HG02610 (cell line): Measurements from ENCODE around the gene RIC8A.
"Not testable (repeated sequence)": the region's sequence is repeated elsewhere in the genome, so short reads cannot be mapped to it uniquely, and the experiment has no call there.

Experiments used
- ATAC-seq: cut with Tn5 transposase; IDR thresholded peaks from one replicate; pipeline ENCODE4 v1.9.1; 2021; ENCODE audit warnings: mild to moderate bottlenecking, moderate library complexity; ENCODE audit not compliant: unreplicated experiment

RIC8A gene

DNA sequence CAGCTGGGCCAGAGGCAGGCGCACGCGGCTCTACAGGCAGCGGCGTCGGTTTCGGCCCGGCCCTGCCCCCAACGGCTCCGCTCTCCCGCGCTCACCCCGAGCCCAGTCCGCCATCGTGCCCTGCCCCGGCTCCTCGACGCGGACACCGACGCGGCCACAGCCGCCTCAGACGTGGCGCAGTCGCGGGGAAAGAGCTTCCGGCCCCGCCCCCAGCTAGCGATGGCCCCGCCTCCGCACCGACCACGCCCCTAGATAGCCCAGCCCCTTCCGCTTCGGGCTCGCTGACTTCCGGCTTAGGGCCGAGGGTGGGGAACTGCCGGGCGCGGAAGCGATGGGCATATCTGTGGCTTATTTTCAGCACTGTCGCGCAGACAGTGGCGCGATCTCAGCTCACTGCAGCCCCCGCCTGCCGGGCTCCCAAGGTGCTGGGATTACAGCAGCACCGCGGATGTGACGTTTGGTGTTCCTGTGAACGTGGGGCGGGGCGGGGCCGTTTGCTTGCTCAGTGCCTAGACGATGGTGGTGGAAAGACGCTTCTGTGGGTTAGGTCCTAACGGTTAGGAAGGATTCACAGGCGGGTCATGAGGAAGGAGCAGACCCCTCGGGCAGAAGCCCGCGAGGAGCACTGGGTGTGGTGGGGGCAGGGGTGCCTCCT is at the start of gene RIC8A, which contains the start of gene BET1L:
TSS of gene RIC8A (plus strand) at position 501 of the 655 bp plus-strand sequence. CDS start 1,147 bp downstream, outside the sequence.
TSS of gene BET1L (minus strand) at position 192 of the 655 bp plus-strand sequence. CDS start at position 114, 78 bp downstream.
- peak; percentile 70 for ATAC-seq

DNA sequence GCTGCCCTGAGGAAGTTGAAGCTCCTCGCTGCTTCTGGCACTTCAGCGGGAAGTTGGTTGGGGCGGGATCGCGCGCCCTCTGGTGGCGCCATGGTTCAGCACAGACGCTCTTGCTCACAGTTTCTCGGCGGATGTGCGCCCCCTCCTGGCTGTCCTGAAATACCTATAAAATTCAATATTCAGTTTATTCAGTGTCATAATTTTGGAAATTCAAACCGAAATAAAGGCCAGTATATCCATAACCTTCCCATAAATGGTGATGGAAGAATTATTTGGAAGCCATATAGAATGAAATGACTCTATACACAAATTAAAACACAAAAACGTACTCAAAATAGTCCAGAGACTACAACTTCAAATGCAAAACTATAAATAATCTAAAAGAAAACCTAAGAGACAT is 27.3 kb upstream of the RIC8A start:
- not testable (repeated sequence) for ATAC-seq

DNA sequence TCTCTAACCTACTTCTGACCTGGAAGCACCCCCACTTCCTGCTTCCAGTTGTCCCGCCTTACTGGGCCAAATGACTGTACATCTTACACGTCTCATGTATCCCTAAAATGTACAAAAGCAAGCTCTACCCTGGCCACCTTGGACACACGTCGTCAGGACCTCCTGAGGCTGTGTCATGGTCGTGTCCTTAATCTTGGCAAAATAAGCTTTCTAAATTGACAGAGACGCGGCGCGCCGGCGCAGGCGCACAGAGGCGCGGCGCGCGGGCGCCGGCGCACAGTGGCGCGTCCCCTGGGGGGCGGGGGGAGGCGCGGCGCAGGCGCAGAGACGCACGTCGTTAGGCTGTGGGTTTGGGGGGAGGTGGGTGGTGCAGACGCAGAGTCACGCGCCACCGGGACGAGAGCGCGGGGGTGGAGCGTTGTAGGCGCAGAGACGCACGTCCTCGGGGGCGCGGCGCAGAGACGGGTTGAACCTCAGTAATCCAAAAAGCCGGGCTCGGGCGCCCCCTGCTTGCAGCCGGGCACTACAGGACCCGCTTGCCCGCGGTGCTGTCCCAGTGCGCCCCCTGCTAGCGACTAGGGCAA is 18.2 kb upstream of the RIC8A start:
- not testable (repeated sequence) for ATAC-seq

DNA sequence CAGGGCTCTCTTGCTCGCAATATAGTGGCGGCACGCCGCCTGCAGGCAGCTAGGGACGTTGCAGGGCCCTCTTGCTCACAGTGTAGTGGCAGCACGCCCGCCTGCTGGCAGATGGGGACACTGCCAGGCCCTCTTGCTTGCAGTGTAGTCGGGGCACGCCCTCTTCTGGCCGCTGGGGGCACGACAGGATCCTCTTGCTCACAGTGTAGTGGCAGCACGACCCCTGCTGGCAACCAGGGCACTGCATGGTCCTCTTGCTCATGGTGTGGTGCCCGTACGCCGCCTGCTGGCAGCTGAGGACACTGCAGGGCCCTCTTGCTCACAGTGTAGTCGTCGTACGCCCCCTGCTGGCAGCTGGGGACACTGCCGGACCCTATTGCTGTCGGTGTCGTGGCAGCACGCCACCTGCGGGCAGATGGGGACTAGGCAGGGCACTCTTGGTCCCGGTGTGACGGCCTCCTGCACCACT is 17.6 kb upstream of the RIC8A start:
- ATAC-seq, result peak; percentile 53

DNA sequence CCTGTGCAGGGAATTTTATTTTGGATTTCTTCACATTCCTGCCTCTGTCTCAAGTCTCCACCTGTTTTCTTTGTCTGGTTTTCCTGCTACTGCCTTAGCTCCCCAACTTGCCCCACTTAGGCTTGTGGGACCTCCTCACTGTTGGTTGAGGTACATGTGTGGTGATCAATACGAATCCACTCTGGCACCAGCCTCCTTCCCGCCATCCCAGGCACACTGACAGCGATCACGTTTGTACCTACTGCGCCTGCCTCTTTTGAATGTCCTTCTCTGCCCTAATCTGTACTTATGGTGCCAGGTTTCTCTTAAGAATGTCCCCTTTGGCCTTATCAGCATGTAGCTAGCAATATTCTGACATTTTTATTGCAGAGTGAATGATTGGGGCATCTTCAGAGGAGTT is 17.0 kb upstream of the RIC8A start:
- ATAC-seq, result not testable (repeated sequence)

DNA sequence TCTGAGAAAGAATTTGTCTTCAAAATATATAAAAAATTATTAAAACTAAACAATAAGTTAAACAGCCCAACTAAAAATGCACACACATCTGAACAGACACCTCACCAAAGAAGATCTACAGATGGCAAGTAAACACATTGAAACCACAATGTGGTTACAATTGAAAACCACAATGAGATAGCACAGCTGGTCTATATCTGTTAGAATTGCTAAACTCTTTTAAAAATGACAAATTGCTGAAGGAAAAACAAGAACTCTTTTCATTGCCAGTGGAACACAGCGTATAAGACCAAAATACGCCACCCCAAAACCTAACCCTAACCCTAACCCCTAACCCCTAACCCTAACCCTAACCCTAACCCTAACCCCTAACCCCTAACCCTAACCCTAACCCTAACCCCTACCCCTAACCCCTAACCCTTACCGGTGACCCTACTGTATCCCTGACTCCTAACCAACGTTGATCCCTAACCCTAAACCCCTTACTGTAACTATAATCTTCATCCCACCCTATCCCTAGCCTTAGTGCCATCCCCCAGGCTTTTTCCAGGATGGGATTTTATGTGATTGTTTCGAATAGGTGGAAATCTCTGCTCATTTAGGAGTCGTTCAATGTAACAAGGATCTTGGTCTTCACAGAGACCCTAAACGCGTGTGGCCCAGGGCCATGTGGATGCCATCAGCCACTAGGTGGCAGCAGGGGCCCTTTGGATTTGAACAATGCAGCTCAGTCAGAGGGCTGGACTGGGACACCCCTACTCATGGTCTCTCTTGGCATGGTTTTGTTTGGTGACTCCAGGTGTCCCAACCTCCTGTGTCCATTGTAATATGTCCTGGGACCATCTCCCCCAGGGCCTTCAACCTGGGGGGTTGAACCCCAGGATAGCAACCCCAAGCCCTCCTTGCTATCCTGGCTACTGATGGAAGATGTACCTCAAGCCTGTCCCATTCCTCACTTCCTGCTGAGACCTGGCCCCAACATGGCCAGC is 15.7 kb upstream of the RIC8A start:
- not testable (repeated sequence) for ATAC-seq

DNA sequence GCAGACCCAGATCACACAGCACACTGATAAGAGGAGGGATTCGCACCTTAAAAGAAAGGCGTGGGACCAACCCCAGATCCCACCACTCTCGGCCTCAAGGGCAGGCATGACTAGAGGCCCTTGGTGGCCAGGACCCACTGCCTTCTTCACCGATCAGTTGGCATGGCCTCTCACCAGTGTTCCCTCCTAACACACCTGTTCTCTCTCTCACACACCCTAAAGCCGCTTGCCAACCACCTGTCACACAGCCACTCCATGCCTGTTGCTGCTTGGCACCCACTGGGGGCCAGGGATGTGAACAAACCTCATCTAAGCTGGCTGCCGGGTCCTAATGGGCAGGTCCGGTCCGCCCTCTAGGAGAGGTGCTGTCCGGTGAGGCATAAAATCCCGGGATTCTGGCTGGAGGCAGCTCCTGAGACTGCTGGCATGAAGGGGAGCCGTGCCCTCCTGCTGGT is 14.8 kb upstream of the RIC8A start, which contains the start of gene SCGB1C1:
TSS of gene SCGB1C1 (plus strand) at position 405 of the 455 bp plus-strand sequence. CDS start at position 427, 22 bp downstream.
- not testable (repeated sequence) for ATAC-seq

DNA sequence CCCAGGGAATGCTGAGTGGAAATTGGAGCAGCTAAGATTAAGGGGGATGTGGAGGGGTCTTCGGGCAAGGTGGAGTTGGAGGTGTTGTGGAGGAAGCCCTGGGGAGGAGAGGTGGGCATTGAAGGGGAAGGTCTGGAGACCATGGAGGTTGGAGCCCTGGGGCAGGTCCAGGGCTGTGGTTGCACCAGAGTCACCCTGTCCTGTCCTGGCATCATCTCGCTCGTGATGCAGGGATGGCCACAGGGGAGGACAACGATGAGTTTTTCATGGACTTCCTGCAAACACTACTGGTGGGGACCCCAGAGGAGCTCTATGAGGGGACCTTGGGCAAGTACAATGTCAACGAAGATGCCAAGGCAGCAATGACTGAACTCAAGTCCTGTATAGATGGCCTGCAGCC is 14.0 kb upstream of the RIC8A start:
- ATAC-seq, result not testable (repeated sequence)

DNA sequence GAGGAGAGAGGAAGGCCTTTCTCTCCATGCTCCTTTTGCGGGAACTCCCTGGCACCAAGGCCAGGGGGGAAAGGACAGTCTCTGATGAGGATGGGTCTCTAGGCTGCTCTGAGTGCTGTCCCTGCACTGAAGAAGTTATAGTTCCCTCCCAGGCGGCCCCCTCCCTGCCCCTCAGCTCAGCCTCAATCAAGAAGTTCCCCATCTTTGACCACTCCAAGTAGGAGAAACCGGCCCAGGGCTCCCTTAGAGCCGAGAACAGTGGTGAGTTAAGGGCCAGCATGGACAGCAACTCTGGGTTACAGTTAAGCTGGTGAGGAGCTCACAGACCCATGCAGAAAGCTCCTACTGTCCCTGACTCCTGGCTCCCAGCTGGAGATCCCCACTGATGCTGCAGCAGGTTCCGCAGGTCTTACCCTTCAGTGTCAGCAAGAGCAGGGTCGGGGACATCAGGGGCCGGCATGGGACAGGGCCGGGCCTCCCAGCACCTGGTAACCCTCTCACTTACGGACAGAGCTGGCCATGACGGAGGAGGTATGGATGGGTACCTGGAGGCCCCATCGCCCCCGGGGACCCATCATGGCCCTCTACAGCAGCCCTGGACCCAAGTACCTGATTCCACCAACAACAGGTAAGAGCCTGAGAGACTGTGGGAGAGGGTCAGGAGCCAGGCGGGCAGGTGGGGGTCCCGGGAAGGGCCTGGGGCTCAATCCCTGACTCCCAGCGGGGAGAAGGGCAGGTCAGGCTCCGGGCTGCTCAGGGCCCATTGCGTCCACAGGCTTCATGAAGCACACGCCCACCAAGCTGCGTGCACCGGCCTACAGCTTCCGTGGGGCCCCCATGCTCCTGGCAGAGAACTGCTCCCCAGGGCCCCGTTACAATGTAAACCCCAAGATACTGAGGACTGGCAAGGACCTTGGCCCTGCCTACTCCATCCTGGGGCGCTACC is 10.4 kb upstream of the RIC8A start:
- ATAC-seq, result no peak

DNA sequence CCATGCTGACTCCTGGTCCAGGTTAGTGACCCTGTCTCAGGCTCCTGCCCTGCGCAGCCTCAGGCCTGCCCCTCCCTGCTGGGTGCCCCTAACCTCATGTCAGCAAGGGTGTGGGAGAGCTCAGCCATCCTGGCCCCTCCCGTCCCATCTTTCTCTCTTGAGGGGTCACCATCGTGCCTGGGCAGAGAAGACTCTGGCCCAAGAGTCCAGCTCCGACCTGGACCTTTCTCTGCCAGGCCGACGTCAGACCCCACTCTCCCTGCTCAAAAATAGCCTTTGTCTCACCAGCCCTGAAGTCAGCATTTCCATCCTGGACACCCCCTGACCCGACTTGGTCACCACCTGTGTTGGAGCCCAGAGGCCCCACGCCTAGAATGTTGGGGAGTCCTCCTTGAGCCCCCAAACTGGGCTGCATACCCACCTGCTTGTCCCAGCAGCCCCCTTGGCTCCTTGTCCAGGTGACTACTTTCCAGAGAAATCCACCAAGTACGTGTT is 9.7 kb upstream of the RIC8A start:
- no peak for ATAC-seq

DNA sequence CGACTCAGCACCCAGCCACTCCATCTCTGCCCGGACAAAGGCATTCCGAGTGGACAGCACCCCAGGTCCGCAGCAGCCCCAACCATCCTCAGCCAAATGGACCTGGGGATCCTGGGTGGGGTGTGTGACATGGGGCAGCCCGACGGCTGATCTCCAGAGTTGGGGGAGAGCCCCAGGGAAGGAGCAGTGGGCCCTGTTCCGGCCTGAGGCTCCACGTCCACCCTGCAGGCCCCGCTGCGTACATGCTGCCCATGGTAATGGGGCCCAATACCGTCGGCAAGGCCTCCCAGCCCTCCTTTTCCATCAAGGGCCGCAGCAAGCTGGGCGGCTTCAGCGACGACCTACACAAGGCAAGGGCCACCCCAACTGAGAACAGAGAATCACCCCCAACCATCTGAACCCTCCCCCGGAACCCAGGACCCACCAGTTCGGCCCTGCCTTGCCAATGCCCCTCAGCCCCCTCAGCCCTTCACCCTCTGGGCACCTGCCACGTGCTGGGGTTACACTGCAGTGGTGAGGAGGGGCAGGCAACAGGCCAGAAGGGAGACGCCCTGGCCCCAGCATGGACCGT is 9.2 kb upstream of the RIC8A start:
- no peak for ATAC-seq

DNA sequence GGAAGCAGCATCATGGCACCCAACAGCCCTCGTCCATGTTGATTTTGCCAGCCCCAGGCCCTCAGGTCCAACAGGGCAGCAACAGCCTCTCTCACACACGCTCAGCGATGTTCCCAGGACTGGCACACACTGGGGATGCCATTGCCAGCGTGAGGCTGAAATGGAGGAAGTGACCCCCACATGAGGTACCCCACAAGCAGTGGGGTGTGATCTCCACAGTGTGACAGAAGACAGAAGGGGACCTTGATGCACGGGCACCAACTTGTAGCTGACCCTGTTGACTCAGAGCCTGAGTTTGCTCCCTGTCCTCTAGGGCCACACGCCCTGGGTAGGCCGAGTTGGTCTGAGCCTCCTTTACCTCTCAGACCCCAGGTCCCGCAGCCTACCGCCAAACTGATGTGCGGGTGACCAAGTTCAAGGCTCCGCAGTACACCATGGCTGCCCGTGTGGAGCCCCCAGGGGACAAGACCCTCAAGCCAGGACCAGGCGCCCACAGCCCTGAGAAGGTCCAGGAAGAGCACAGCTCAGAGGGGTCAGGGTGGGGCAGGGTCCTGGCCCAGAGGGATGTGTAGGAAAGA is 8.4 kb upstream of the RIC8A start:
- ATAC-seq, result no peak

DNA sequence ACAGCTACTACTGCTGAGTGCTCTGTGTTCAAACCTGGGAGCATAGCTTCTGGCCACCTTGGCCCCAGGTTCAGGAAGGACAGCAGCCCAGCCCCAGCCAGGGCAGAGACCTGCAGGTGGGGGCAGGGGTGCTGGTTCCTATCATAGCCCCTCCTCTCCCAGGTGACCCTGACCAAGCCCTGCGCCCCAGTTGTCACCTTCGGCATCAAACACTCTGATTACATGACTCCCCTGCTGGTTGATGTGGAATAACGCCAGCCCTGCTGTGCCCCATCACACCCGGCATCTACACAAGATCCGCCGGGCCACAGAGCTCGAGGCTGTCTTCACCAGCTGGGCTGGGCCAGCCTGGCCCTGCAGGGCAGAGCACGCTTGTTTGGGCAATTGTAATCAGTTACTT is 7.7 kb upstream of the RIC8A start:
- ATAC-seq, result no peak

DNA sequence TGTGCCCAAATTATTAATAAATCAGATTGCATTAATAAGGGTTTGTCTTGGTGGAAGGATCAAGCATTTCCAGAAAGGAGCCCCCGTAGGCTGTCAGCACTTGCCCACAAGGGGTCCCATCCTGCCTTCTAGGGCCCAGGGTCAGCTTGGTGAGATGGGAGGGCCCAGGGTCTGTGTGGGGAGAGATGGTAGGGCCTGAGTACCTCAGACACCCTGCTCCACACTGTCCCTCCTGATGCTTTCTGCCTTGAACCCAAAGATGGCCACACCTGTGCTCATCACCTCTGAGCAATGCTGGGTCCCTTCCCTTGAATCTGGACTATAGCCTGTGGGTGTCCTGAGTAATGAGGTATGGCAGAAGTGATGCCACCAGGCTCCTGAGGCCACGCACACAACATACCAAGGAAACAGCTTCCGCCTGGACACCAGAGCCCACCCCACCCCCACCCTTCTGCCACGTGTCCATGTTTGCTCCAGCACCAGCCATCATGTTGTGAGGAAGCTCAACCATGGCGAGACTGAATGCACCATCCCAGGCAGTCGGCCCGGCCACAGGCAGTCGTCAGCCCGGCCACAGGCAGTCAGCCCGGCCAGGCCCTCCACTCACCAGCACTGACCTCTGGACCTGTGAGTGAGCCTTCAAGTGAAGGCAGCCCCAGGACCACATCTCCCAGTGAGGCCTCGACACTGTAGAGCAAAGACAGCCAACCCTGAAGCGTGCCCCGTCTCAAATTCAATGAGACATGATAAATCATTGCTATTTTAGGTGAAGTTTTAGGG is 7.1 kb upstream of the RIC8A start:
- no peak for ATAC-seq

DNA sequence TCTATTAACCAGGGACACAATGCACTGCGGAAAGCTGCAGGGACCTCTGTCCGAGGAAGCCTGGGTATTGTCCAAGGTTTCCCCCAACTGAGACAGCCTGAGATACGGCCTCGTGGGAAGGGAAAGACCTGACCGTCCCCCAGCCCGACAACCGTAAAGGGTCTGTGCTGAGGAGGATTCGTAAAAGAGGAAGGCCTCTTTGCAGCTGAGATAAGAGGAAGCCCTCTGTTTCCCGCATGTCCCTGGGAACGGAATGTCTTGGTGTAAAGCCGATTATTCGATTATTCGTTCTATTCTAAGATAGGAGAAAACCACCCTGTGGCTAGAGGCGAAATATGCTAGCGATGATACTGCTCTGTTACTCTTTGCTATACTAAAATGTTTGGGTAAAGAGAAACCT is 5.5 kb upstream of the RIC8A start:
- no peak for ATAC-seq

DNA sequence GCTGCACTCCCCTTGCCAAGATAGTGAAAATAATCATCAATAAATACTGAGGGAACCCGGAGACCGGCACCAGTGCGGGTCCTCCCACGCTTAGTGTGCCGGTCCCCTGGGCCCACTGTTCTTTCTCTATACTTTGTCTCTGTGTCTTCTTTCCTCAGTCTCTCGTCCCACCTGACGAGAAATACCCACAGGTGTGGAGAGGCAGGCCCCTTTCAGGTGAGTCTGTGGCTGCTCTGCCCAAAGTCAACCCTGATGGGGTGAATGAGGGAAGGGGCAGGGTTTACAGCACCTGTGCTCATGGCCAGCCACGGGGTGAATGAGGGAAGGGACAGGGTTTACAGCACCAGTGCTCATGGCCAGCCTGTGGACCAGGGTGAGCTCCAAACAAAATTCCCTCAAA is 5.0 kb upstream of the RIC8A start:
- ATAC-seq, result no peak

DNA sequence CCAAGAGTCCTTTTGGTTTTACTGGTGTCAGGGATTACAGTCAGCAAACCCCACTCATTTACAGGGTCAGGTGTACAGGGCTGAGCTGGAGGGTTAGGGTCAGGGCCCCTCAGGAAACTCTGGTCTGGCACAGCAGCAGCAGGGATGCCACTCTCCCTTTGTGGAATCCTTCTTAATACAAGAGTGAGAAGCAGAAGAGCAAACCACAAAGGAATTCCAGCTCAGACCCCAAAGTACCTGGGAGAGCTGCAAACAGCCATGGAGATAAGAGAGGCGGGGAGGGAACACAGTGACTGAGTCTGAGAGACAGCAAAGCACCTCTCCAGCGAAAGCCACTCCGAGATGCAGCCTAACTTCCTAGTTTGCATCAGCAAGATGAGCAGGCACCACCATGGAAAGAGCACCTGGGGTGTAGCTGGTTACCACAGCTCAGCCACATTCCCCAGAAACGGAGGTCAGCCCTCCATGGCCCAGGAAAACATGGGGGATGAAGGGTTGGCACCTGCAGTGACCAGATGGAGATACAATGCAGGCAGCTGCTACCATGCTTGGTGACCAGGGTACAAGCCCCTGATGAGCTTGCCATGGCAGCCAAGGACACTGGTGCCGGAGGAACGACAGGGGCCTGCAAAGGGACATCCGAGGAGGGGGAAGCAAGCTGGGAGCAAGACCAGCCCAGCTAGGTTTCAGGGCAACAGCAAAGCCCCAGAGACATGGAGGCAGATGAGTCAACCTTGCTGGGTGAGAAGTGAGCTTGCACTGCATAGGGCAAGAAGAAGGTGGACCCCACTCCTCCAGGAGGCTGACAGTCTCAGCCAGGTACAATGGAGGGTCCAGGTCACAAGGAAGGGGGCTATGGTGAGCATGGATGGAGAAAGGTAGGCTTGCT is 4.2 kb upstream of the RIC8A start:
- no peak for ATAC-seq
